Measurements from ENCODE around the gene ZC3H6.

Gene ZC3H6

DNA sequence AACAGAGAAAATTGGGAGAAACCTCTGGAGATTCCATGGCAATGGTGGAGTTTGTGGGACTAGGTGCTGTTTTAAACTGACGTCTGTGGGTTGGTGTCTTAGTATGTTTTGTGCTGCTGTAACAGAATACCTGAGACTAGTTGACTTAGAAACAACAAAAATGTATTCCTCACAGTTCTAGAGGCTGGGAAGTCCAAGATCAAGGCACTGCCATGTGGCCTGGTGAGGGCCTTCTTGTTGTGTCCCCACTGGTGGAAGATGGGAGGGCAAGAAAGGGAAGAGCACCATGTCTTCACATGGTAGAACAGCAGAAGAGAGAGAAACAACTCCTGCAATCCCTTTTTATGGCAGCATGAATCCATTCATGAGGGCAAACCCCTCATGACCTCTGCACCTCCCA, 6.8 kb upstream of the ZC3H6 start:
- TF ChIP-seq MYC (IDR thresholded peaks at IDR 0.05; ENCODE audit: low read depth, low read length) (no peak), POLR2A (IDR thresholded peaks at IDR 0.05; ENCODE audit: extremely low read depth, insufficient read length) (no peak)
- TF ChIP-seq, protein P1, sequence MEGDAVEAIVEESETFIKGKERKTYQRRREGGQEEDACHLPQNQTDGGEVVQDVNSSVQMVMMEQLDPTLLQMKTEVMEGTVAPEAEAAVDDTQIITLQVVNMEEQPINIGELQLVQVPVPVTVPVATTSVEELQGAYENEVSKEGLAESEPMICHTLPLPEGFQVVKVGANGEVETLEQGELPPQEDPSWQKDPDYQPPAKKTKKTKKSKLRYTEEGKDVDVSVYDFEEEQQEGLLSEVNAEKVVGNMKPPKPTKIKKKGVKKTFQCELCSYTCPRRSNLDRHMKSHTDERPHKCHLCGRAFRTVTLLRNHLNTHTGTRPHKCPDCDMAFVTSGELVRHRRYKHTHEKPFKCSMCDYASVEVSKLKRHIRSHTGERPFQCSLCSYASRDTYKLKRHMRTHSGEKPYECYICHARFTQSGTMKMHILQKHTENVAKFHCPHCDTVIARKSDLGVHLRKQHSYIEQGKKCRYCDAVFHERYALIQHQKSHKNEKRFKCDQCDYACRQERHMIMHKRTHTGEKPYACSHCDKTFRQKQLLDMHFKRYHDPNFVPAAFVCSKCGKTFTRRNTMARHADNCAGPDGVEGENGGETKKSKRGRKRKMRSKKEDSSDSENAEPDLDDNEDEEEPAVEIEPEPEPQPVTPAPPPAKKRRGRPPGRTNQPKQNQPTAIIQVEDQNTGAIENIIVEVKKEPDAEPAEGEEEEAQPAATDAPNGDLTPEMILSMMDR (IDR thresholded peaks at IDR 0.05; ENCODE audit: low read depth, low read length), result no peak
- TF ChIP-seq, protein P2, sequence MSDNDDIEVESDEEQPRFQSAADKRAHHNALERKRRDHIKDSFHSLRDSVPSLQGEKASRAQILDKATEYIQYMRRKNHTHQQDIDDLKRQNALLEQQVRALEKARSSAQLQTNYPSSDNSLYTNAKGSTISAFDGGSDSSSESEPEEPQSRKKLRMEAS (IDR thresholded peaks at IDR 0.05; ENCODE audit: low read depth, low read length), result no peak
- no peak overlapping the region for H3K4me3 ChIP-seq (ENCODE audit: low read depth, low read length)
- no peak for DNase-seq (ENCODE audit: low read depth)

DNA sequence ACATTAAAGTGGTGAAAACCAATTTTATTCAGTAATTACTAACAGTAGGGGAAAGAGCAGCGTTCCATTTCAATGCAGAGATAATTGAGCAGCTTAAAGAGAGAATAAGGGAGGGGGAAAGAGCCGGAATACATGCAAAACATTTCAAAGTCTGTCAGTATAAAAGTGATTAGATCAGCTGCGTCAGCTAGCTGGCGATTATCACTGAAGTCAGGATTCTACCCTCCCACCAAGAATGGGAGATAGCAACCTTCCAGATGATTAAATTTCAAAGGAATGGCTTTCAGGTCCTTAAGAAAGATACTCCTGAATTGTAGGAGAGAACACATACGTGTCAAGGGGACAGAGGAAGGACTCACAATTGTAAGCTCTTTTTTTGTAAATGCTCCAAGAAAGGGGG, 2.7 kb upstream of the ZC3H6 start:
- DNase-seq (ENCODE audit: low read depth), result no peak
- H3K4me3 ChIP-seq (ENCODE audit: low read depth, low read length), result no peak overlapping the region
- TF ChIP-seq MYC (IDR thresholded peaks at IDR 0.05; ENCODE audit: low read depth, low read length), result no peak
- TF ChIP-seq POLR2A (IDR thresholded peaks at IDR 0.05; ENCODE audit: extremely low read depth, insufficient read length), result no peak
- TF ChIP-seq, protein P1 (IDR thresholded peaks at IDR 0.05; ENCODE audit: low read depth, low read length), result no peak
- TF ChIP-seq, protein P2 (IDR thresholded peaks at IDR 0.05; ENCODE audit: low read depth, low read length), result no peak

DNA sequence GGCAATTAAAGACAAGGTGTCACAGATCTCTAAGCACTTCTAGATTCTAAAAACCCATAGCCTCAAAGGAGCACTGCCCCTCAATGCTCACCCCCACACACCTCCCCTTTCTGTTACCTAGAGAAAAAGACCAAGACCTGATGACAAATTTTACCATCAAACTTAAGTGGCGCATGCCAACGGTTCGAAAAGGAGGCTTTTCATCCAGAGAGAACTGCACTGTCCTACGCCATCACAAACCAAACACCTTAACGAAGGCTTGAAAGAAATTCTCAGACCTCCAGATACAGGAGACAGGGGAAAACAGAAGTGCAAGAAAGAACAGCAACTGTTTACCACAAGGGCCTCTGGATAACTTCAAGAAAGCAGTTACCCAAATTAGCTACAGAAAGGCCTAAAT, 2.0 kb upstream of the ZC3H6 start:
- TF ChIP-seq MYC (IDR thresholded peaks at IDR 0.05; ENCODE audit: low read depth, low read length) (no peak), POLR2A (IDR thresholded peaks at IDR 0.05; ENCODE audit: extremely low read depth, insufficient read length) (no peak)
- TF ChIP-seq, protein P1 (IDR thresholded peaks at IDR 0.05; ENCODE audit: low read depth, low read length), result no peak
- TF ChIP-seq, protein P2 (IDR thresholded peaks at IDR 0.05; ENCODE audit: low read depth, low read length), result no peak
- H3K4me3 ChIP-seq (ENCODE audit: low read depth, low read length), result no peak overlapping the region
- DNase-seq (ENCODE audit: low read depth), result no peak

DNA sequence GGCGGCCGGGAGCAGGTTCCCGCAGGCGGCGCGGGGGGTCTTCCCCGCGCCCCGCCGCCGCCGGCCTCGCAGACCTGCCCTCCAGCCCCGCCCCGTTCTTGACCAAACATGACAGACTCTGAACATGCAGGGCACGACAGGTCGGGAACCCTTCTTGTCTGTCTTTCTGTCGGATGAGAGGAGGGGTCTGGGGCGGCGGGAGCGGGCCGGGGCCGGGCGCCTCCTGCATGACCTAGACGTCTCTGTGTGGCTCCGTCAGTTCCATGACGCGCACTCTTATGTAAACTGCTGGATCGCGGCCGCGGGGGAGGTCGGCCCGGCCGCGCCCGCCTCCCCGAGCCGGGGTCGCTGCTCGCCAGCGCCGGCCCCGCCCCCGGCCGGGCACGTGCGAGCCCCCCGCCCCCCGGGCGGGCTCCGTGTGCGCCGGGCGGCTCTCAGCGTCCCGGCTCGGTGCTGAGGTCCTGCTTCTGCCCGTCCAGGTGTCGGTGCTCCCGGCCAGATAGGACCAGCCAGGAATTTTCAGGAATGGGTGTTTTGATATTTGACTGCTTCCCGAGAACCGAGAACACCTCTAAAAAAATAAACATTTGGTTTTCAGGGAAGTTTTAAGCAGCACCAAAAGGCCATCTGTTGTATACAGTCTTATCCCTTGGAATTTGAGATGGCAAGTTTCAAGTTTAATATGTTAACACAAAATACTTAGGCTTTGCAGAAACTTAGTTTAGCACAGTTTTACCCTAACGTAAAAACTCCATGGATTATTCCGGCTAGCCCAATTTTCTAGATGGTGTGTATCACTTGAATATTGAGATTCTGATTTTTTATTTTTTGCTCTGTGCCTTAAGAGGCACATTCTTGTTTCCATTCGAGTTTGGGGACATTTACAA, 733 bp downstream of the ZC3H6 start:
- peak; percentile 96 for DNase-seq (ENCODE audit: low read depth)
- peak overlapping the region; percentile 86 for H3K4me3 ChIP-seq (ENCODE audit: low read depth, low read length)
- TF ChIP-seq POLR2A (IDR thresholded peaks at IDR 0.05; ENCODE audit: extremely low read depth, insufficient read length) (peak; percentile 68), MYC (IDR thresholded peaks at IDR 0.05; ENCODE audit: low read depth, low read length) (peak; percentile 71)
- TF ChIP-seq, protein P2 (IDR thresholded peaks at IDR 0.05; ENCODE audit: low read depth, low read length), result peak; percentile 75
- TF ChIP-seq, protein P1 (IDR thresholded peaks at IDR 0.05; ENCODE audit: low read depth, low read length), result no peak

DNA sequence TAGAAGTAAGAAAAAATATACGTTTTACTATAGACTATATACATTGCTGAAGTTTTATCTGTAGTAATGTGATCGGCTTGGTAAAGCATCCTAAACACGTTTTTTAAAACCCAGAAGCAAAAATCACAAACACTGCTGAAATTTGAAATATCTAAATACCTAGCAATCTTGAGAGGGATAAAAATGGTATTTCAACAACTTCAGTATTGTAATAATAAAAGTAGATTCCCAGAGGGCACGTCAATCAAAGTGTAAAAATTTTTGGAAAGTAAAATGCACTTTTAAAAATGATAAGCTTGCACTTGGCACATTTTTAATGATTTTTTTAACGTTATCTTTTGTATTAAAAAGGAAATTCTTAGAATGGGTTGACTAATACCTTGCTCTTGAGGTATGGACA, 1.6 kb downstream of the ZC3H6 start:
- H3K4me3 ChIP-seq (ENCODE audit: low read depth, low read length), result peak overlapping the region; percentile 83
- TF ChIP-seq, protein P1 (IDR thresholded peaks at IDR 0.05; ENCODE audit: low read depth, low read length), result no peak
- TF ChIP-seq, protein P2 (IDR thresholded peaks at IDR 0.05; ENCODE audit: low read depth, low read length), result no peak
- TF ChIP-seq POLR2A (IDR thresholded peaks at IDR 0.05; ENCODE audit: extremely low read depth, insufficient read length) (no peak), MYC (IDR thresholded peaks at IDR 0.05; ENCODE audit: low read depth, low read length) (no peak)
- no peak for DNase-seq (ENCODE audit: low read depth)
